Adipocyte (in vitro differentiated cells): Measurements from ENCODE around the gene AGBL1.

Experiments used
- DNase-seq: peaks from one replicate; pipeline ENCODE4 v3.0.0-alpha.2; 2015; ENCODE audit warnings: low read depth
- H3K27me3 ChIP-seq: replicated peaks from 2 replicates; pipeline ENCODE4 v1.7.0; 2013; ENCODE audit warnings: mild to moderate bottlenecking, low read length, moderate library complexity; ENCODE audit not compliant: control insufficient read depth, insufficient read depth
- H3K36me3 ChIP-seq: 2 replicates; pipeline ENCODE4 v1.7.0; 2013; ENCODE audit warnings: low read length, mild to moderate bottlenecking, moderate library complexity; ENCODE audit not compliant: control insufficient read depth, insufficient read depth, severe bottlenecking
- H3K4me1 ChIP-seq: 2 replicates; pipeline ENCODE4 v1.7.0; 2013; ENCODE audit warnings: mild to moderate bottlenecking, low read length, moderate library complexity; ENCODE audit not compliant: control insufficient read depth, insufficient read depth
- H3K4me3 ChIP-seq: 2 replicates; pipeline ENCODE4 v1.7.0; 2013; ENCODE audit warnings: mild to moderate bottlenecking, low read length, moderate library complexity
- H3K9ac ChIP-seq: 2 replicates; pipeline ENCODE4 v1.7.0; 2013; ENCODE audit warnings: mild to moderate bottlenecking, low read length, moderate library complexity
- H3K9me3 ChIP-seq: 2 replicates; pipeline ENCODE4 v1.7.0; 2013; ENCODE audit warnings: mild to moderate bottlenecking, low read length, moderate library complexity; ENCODE audit not compliant: control insufficient read depth

The AGBL1 gene

GRCh38 chr15:86255247-86255646 is 175.6 kb downstream of the AGBL1 start:
- H3K4me1 ChIP-seq, result no peaks in the 10 kb centered on the region
- DNase-seq, result no peak
- no peaks in the 10 kb centered on the region for H3K27me3 ChIP-seq
- no peaks in the 10 kb centered on the region for H3K36me3 ChIP-seq
- H3K4me3 ChIP-seq, result no peak overlapping the region
- H3K9me3 ChIP-seq, result no peaks in the 10 kb centered on the region
- no peak overlapping the region for H3K9ac ChIP-seq

- Histone ChIP-seq H3K9ac (no peak overlapping the region), H3K36me3 (no peaks in the 10 kb centered on the region), H3K4me3 (no peak overlapping the region), H3K9me3 (no peaks in the 10 kb centered on the region), H3K27me3 (no peaks in the 10 kb centered on the region), H3K4me1 (no peaks in the 10 kb centered on the region)
- no peak for DNase-seq
Measured at GRCh38 chr15:86256628-86257027, 177.0 kb downstream of the AGBL1 start.

- no peaks in the 10 kb centered on the region for H3K27me3 ChIP-seq
- no peaks in the 10 kb centered on the region for H3K9me3 ChIP-seq
- H3K4me1 ChIP-seq, result no peaks in the 10 kb centered on the region
- H3K9ac ChIP-seq, result no peak overlapping the region
- DNase-seq, result no peak
- H3K36me3 ChIP-seq, result no peaks in the 10 kb centered on the region
- H3K4me3 ChIP-seq, result no peak overlapping the region
Measured at GRCh38 chr15:86259589-86259988, 179.9 kb downstream of the AGBL1 start.

- H3K9me3 ChIP-seq, result no peaks in the 10 kb centered on the region
- no peak overlapping the region for H3K9ac ChIP-seq
- H3K36me3 ChIP-seq, result no peaks in the 10 kb centered on the region
- H3K4me1 ChIP-seq, result no peaks in the 10 kb centered on the region
- no peak for DNase-seq
- no peak overlapping the region for H3K4me3 ChIP-seq
- no peaks in the 10 kb centered on the region for H3K27me3 ChIP-seq
Measured at GRCh38 chr15:86263230-86263629, 183.6 kb downstream of the AGBL1 start.

- Histone ChIP-seq H3K4me1 (no peaks in the 10 kb centered on the region), H3K27me3 (no peaks in the 10 kb centered on the region), H3K36me3 (no peaks in the 10 kb centered on the region), H3K9ac (no peak overlapping the region), H3K4me3 (no peak overlapping the region), H3K9me3 (no peaks in the 10 kb centered on the region)
- DNase-seq, result no peak
Measured at GRCh38 chr15:86266896-86267484, 187.3 kb downstream of the AGBL1 start.

GRCh38 chr15:86267892-86268291 is 188.2 kb downstream of the AGBL1 start:
- Histone ChIP-seq H3K4me3 (no peak overlapping the region), H3K4me1 (no peaks in the 10 kb centered on the region), H3K36me3 (no peaks in the 10 kb centered on the region), H3K9ac (no peak overlapping the region), H3K27me3 (no peaks in the 10 kb centered on the region), H3K9me3 (no peaks in the 10 kb centered on the region)
- DNase-seq, result no peak

- H3K27me3 ChIP-seq, result no peaks in the 10 kb centered on the region
- H3K9me3 ChIP-seq, result no peaks in the 10 kb centered on the region
- H3K4me3 ChIP-seq, result no peak overlapping the region
- no peaks in the 10 kb centered on the region for H3K4me1 ChIP-seq
- DNase-seq, result no peak
- H3K9ac ChIP-seq, result no peak overlapping the region
- H3K36me3 ChIP-seq, result no peaks in the 10 kb centered on the region
Measured at GRCh38 chr15:86268558-86268957, 188.9 kb downstream of the AGBL1 start.

GRCh38 chr15:86273309-86273708 is 193.6 kb downstream of the AGBL1 start:
- Histone ChIP-seq H3K27me3 (no peaks in the 10 kb centered on the region), H3K9ac (no peak overlapping the region), H3K4me1 (no peaks in the 10 kb centered on the region), H3K36me3 (no peaks in the 10 kb centered on the region), H3K9me3 (no peaks in the 10 kb centered on the region), H3K4me3 (no peak overlapping the region)
- no peak for DNase-seq

- Histone ChIP-seq H3K9me3 (no peaks in the 10 kb centered on the region), H3K4me3 (no peak overlapping the region), H3K36me3 (no peaks in the 10 kb centered on the region), H3K9ac (no peak overlapping the region), H3K4me1 (no peaks in the 10 kb centered on the region), H3K27me3 (no peaks in the 10 kb centered on the region)
- no peak for DNase-seq
Measured at GRCh38 chr15:86275361-86275760, 195.7 kb downstream of the AGBL1 start.

GRCh38 chr15:86278586-86278985 is 198.9 kb downstream of the AGBL1 start:
- H3K9me3 ChIP-seq, result no peaks in the 10 kb centered on the region
- H3K4me3 ChIP-seq, result no peak overlapping the region
- no peaks in the 10 kb centered on the region for H3K4me1 ChIP-seq
- H3K36me3 ChIP-seq, result no peaks in the 10 kb centered on the region
- DNase-seq, result no peak
- no peaks in the 10 kb centered on the region for H3K27me3 ChIP-seq
- H3K9ac ChIP-seq, result no peak overlapping the region

GRCh38 chr15:86284635-86285034 is 205.0 kb downstream of the AGBL1 start:
- Histone ChIP-seq H3K36me3 (no peaks in the 10 kb centered on the region), H3K4me1 (no peaks in the 10 kb centered on the region), H3K9me3 (no peaks in the 10 kb centered on the region), H3K27me3 (no peaks in the 10 kb centered on the region), H3K9ac (no peak overlapping the region), H3K4me3 (no peak overlapping the region)
- no peak for DNase-seq

- no peak for DNase-seq
- no peaks in the 10 kb centered on the region for H3K36me3 ChIP-seq
Measured at GRCh38 chr15:86295511-86295910, 215.8 kb downstream of the AGBL1 start.

More at GRCh38 chr15:86295511-86295910, 215.8 kb downstream of the AGBL1 start:
- H3K9me3 ChIP-seq, result no peaks in the 10 kb centered on the region
- no peaks in the 10 kb centered on the region for H3K27me3 ChIP-seq
- H3K9ac ChIP-seq, result no peak overlapping the region
- no peaks in the 10 kb centered on the region for H3K4me1 ChIP-seq
- no peak overlapping the region for H3K4me3 ChIP-seq
